ENCODE results near the gene RSRC1.
"Not testable (repeated sequence)": the region's sequence is repeated elsewhere in the genome, so short reads cannot be mapped to it uniquely, and the experiment has no call there.

RSRC1 gene

GRCh38 chr3:158494673-158495072 lies 384.8 kb downstream of the RSRC1 start:
- no peaks in the 10 kb centered on the region for H3F3A ChIP-seq (ENCODE audit: insufficient read depth)
- H3K9me2 ChIP-seq (replicated peaks; ENCODE audit: insufficient read depth, low read length) = no peaks in the 10 kb centered on the region
- TF ChIP-seq CTCF (IDR thresholded peaks at IDR 0.05; ENCODE audit: insufficient read depth, low read length, poor library complexity, severe bottlenecking) = no peak
- no peak for TF ChIP-seq EZH2phosphoT487 (conservative IDR thresholded peaks at IDR 0.05; ENCODE audit: low read length)
- H3K4me3 ChIP-seq (ENCODE audit: insufficient read depth, low read length, poor library complexity, severe bottlenecking) = no peak overlapping the region
- no peaks in the 10 kb centered on the region for H3K27me3 ChIP-seq (ENCODE audit: low read length)
- no peak overlapping the region for H3K4me2 ChIP-seq (ENCODE audit: low read depth, low read length, poor library complexity, severe bottlenecking)
- no peaks in the 10 kb centered on the region for H4K20me1 ChIP-seq (ENCODE audit: low read depth, low read length)
- H2AFZ ChIP-seq (ENCODE audit: low read depth, low read length, severe bottlenecking) = no peak overlapping the region
- no peaks in the 10 kb centered on the region for H3K79me2 ChIP-seq (ENCODE audit: insufficient read depth, low read length)
- H3K36me3 ChIP-seq (ENCODE audit: low read length) = no peaks in the 10 kb centered on the region
- H3K27ac ChIP-seq (ENCODE audit: low read depth, low read length) = no peak overlapping the region
- no peak overlapping the region for H3K9ac ChIP-seq (ENCODE audit: low read length)
- no peaks in the 10 kb centered on the region for H3K9me3 ChIP-seq (ENCODE audit: insufficient read depth, low read length)

- H2AFZ ChIP-seq (ENCODE audit: low read depth, low read length, severe bottlenecking); H3K9me3 ChIP-seq (ENCODE audit: insufficient read depth, low read length); H3F3A ChIP-seq (ENCODE audit: insufficient read depth); H3K4me3 ChIP-seq (ENCODE audit: insufficient read depth, low read length, poor library complexity, severe bottlenecking); H3K9me2 ChIP-seq (replicated peaks; ENCODE audit: insufficient read depth, low read length); H3K79me2 ChIP-seq (ENCODE audit: insufficient read depth, low read length); H3K27ac ChIP-seq (ENCODE audit: low read depth, low read length); H3K27me3 ChIP-seq (ENCODE audit: low read length); H3K36me3 ChIP-seq (ENCODE audit: low read length); H3K9ac ChIP-seq (ENCODE audit: low read length); H4K20me1 ChIP-seq (ENCODE audit: low read depth, low read length); H3K4me2 ChIP-seq (ENCODE audit: low read depth, low read length, poor library complexity, severe bottlenecking): not testable (repeated sequence)
Observed at GRCh38 chr3:158495398-158495902, 385.6 kb downstream of the RSRC1 start.

GRCh38 chr3:158505117-158505516 lies 395.2 kb downstream of the RSRC1 start:
- H3K79me2 ChIP-seq (ENCODE audit: insufficient read depth, low read length) = 0 out of 2 replicates have a peak, but pooled peaks cover 11% of the 10 kb centered on the region
- no peaks in the 10 kb centered on the region for H3K9me3 ChIP-seq (ENCODE audit: insufficient read depth, low read length)
- H3K4me3 ChIP-seq (ENCODE audit: insufficient read depth, low read length, poor library complexity, severe bottlenecking) = no peak overlapping the region
- no peaks in the 10 kb centered on the region for H3K27me3 ChIP-seq (ENCODE audit: low read length)
- no peak overlapping the region for H3K9ac ChIP-seq (ENCODE audit: low read length)
- TF ChIP-seq CTCF (IDR thresholded peaks at IDR 0.05; ENCODE audit: insufficient read depth, low read length, poor library complexity, severe bottlenecking) (no peak), EZH2phosphoT487 (conservative IDR thresholded peaks at IDR 0.05; ENCODE audit: low read length) (no peak)
- H3K4me2 ChIP-seq (ENCODE audit: low read depth, low read length, poor library complexity, severe bottlenecking) = no peak overlapping the region
- H3K36me3 ChIP-seq (ENCODE audit: low read length) = no peaks in the 10 kb centered on the region
- no peaks in the 10 kb centered on the region for H3K9me2 ChIP-seq (replicated peaks; ENCODE audit: insufficient read depth, low read length)
- H2AFZ ChIP-seq (ENCODE audit: low read depth, low read length, severe bottlenecking) = no peak overlapping the region
- no peaks in the 10 kb centered on the region for H4K20me1 ChIP-seq (ENCODE audit: low read depth, low read length)
- no peak overlapping the region for H3K27ac ChIP-seq (ENCODE audit: low read depth, low read length)
- 0 out of 2 replicates have a peak, but pooled peaks cover 3% of the 10 kb centered on the region for H3F3A ChIP-seq (ENCODE audit: insufficient read depth)

GRCh38 chr3:158506456-158506855 lies 396.6 kb downstream of the RSRC1 start:
- H3K36me3 ChIP-seq (ENCODE audit: low read length) = no peaks in the 10 kb centered on the region
- H3K9me3 ChIP-seq (ENCODE audit: insufficient read depth, low read length) = no peaks in the 10 kb centered on the region
- no peak overlapping the region for H3K4me2 ChIP-seq (ENCODE audit: low read depth, low read length, poor library complexity, severe bottlenecking)
- H3K79me2 ChIP-seq (ENCODE audit: insufficient read depth, low read length) = 0 out of 2 replicates have a peak, but pooled peaks cover 9% of the 10 kb centered on the region
- TF ChIP-seq CTCF (IDR thresholded peaks at IDR 0.05; ENCODE audit: insufficient read depth, low read length, poor library complexity, severe bottlenecking) (no peak), EZH2phosphoT487 (conservative IDR thresholded peaks at IDR 0.05; ENCODE audit: low read length) (no peak)
- no peak overlapping the region for H2AFZ ChIP-seq (ENCODE audit: low read depth, low read length, severe bottlenecking)
- H3K9me2 ChIP-seq (replicated peaks; ENCODE audit: insufficient read depth, low read length) = no peaks in the 10 kb centered on the region
- H3K9ac ChIP-seq (ENCODE audit: low read length) = no peak overlapping the region
- H3K27ac ChIP-seq (ENCODE audit: low read depth, low read length) = no peak overlapping the region
- H4K20me1 ChIP-seq (ENCODE audit: low read depth, low read length) = no peaks in the 10 kb centered on the region
- no peaks in the 10 kb centered on the region for H3K27me3 ChIP-seq (ENCODE audit: low read length)
- H3F3A ChIP-seq (ENCODE audit: insufficient read depth) = 0 out of 2 replicates have a peak, but pooled peaks cover 3% of the 10 kb centered on the region
- H3K4me3 ChIP-seq (ENCODE audit: insufficient read depth, low read length, poor library complexity, severe bottlenecking) = no peak overlapping the region

Measured in SU-DHL-6 (cell line).